Breast epithelium (tissue), 3 donors: ENCODE measurements around the gene CTNNAL1.

Source experiments
- CTCF ChIP-seq, 3 donors: fragments of 450-650 bp; IDR thresholded peaks; one replicate each; pipeline ENCODE4 v1.5.1; 2016 to 2017; ENCODE audit warnings: antibody characterized with exemption in 3 of 3, mild to moderate bottlenecking in 3 of 3, moderate library complexity in 3 of 3
- POLR2A ChIP-seq: fragments of 450-650 bp; IDR thresholded peaks from one replicate; pipeline ENCODE4 v1.6.1; 2016; ENCODE audit warnings: antibody characterized with exemption, mild to moderate bottlenecking, moderate library complexity
- POLR2AphosphoS5 ChIP-seq, 3 donors: sonication (generic); formaldehyde crosslinking; IDR thresholded peaks; one replicate each; pipeline ENCODE4 v1.6.1; 2017; ENCODE audit warnings: antibody characterized with exemption in 3 of 3

GRCh38 chr9:108983885-108984284, 29.4 kb downstream of the CTNNAL1 start:
- TF ChIP-seq POLR2A, result no peak
- TF ChIP-seq POLR2AphosphoS5 (IDR thresholded peaks at IDR 0.05), result no peak
- TF ChIP-seq CTCF (IDR thresholded peaks at IDR 0.05), result no peak
